NCI-H1694 (cell line): ENCODE measurements around the gene PPFIA2.
"Not testable (repeated sequence)": the region's sequence is repeated elsewhere in the genome, so short reads cannot be mapped to it uniquely, and the experiment has no call there.

Experiments used
- DNase-seq: peaks from one replicate; lab custom pipeline; 2025; lab: John Stamatoyannopoulos, UW

PPFIA2 gene

DNA sequence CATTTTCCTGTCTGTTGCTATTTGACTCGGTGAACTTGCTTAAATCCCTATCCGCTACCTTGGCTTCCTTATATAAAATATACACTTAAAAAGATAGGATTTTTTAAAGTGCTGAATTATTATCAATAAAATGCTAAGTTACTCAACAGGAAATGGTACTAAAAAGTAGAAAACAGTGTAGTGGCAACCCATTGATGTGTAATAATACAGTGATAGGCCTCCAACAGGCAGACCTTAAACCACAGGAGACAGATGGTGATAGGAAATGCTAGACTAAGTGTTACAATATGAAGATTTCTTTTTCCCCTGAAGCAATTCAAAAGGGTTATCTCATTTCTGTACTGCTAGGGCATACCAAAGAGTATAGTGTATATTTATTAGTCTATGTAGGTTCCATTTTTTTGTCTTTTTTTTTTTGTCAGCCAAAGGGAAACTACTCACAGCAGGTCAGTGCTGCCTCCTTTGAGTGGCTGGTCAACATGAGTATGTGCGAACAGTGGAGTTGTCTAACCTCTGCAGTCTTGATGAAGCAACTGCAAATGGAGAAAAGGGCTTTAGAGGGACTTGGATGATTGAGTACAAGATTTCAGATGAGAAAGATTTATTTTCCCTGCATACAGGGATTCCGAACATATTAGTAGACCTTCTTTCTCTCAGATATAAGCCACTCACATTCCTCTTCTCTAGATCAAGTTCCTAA is 497.5 kb downstream of the PPFIA2 start:
- no peak for DNase-seq

DNA sequence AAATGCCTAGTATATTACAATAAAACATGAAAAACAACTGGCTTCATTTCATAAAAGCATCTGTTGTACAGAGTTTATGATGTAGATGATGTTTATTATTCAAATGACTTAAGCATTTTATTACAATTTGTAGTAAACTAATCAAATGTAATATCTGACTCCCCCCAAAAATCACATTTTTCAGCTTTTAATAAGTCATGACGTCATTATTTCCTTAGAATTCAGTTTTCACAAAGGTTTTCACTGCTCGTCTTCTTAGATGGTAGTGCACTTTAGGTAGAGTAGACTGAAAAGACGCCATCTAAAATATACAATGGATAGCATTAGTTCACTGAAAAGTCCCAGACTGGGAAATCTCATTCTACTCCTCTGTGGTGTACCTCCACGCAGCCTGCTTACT is 499.8 kb downstream of the PPFIA2 start:
- no peak for DNase-seq

DNA sequence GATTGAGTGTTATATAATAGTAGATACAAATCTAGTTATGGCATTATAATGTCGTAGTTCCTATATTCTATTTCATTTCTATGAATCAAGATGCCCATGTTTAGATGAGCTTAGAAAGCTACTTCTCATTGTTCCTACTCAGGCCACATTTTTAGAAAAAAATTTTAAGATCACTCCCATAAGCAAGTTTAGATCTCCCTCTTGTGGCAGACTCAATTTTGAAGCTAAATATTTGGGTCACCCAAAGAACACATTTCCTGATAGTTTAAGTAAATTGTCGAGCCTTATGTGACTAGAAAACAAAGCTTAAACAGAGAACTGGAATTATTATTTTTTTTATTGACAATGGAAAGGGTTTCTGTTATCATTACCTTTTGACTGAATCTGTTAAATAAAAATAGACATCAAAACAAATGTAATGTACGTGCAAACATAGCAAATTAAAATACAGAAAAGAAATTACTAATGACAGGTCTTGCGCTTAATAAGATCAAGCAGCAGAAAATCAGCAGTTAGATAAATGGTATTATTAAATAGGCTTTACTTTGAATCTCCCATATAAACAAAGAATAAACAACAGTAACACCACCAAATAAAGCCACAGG is 501.1 kb downstream of the PPFIA2 start:
- DNase-seq = peak; percentile 66

DNA sequence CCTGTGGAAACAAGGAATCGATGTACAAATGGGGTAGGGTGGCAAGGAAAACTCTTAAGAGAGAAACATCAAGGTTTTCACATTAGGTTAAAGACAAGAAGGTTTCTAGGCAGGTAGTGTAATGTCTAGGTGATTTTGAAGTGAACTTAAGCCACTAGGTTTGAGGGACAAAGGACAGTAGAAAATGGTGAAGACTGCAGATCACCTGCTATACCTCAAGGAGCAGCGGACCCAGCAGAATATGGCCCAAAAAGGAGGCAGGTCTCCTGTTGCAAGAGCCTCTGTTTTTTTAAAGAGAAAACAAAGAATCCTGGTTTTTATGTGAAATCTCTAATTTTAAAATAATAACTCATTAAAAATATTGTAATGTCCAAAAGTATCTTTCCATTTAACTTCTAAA is 503.2 kb downstream of the PPFIA2 start:
- DNase-seq = no peak

DNA sequence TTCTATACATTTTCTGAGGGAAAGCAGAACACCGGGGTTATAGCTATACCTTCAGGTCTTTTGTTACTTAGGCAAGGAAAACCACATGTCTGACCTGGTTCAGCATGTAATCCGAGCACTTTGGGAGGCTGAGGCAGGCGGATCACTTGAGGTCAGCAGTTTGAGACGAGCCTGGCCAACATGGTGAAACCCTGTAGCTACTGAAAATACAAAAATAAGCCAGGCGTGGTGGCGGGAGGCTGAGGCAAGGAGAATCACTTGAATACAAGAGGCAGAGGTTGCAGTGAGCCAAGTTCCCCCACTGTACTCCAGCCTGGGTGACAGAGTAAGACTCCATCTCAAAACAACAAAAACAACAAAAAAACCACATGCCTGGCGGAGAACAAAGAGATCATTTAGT is 503.7 kb downstream of the PPFIA2 start:
- DNase-seq = no peak

DNA sequence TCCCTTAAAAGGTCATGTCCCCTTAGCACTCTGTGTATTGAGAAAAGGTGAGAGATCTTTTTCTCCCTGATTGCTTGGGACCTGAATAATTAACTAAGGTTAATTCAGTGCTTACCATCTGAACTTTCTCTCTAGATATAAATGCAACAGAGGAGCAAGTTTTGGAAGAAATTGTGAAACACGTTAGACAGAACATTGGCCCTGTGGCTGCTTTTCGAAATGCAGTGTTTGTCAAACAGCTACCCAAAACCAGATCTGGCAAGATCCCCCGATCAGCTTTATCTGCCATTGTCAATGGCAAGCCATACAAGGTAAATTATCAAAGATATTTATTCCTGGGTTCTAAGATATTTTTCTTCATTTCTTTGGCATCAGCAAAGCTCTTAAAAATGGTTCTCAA is 505.8 kb downstream of the PPFIA2 start:
- no peak for DNase-seq

DNA sequence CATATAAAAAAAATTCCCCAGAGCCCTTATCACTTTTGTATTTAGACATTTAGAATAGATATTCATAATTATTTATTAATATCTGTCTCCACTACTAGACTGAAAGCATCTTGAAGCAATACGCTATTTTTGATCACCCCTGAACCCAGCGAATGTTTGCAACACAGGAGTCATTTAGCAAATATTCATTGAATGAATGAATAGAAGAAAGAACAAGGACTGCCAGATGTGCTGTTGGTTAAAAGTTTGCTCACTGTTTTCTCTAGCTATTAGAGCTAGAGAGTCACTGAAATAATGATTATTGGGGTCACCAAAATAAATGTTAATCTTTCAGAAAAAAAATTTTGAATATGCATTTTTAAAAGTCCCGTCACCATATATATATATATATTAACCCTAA is 506.9 kb downstream of the PPFIA2 start:
- no peak for DNase-seq

DNA sequence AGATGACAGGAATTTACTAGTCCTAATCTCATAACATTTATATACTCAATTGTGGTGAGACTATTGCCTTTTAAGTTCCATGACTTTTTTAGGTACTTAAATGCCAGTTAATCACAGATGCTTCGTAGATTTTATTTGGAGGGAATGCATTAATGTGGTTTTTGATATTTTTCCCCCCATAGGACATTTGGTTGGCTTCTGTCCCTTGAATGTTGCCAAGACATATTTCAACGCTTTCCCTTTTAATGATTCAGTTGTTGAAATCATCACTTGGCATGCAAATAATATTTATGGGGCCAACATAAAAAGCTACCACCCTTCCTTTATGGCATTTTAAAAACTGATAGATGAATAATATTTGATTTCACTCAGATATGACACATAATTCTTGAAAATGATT is 509.2 kb downstream of the PPFIA2 start:
- DNase-seq = no peak

DNA sequence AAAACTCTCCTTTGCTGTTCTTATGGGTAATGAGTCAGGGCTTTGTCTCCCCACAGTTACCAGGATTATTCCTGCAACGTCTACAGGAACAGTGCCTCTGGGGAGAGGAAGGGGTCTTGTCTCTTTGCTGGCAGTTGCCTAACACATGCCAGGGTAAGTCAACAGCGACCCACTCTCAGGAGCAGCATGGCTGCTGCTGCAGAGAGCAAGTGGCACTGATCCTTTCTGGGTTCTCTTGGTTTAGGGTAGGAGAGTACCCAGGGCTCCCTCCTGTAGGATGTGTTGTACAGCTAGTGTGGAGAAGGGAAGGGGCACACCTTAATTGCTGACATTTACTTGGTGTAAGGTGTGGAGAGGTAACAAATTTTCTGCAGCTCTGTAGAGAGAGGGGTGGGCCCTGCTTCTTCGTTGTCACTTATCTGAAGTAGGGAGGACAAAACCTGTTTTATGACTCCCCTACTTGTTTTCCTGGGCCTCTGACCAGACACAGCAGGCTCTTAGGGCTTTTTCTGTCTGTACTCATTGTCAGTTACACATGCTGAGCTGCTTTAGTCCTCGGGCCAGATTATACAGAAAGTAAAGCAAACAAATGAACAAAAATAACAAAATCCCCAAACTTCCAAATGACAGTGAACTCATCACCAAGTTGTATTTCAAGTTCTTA is 513.1 kb downstream of the PPFIA2 start:
- DNase-seq = no peak

DNA sequence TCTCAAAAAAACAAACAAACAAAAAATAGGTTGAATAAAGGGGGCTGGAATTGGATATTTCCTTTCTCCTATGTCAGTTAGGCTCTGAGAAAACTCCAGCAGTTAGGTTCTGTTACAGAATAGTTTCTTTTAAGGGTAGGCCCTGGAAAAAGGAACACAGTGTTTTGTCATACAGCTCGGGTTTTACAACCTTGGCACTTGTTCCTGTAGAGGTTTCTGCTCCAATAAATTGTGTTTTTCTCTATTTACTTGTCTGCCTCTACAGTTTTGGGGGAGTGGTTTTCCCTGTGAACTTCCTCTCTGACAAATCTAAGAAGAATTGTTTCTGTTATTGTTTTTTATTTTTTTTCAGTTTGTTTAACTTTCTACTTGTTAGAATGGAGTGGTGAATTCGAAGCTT is 513.7 kb downstream of the PPFIA2 start:
- DNase-seq = no peak

DNA sequence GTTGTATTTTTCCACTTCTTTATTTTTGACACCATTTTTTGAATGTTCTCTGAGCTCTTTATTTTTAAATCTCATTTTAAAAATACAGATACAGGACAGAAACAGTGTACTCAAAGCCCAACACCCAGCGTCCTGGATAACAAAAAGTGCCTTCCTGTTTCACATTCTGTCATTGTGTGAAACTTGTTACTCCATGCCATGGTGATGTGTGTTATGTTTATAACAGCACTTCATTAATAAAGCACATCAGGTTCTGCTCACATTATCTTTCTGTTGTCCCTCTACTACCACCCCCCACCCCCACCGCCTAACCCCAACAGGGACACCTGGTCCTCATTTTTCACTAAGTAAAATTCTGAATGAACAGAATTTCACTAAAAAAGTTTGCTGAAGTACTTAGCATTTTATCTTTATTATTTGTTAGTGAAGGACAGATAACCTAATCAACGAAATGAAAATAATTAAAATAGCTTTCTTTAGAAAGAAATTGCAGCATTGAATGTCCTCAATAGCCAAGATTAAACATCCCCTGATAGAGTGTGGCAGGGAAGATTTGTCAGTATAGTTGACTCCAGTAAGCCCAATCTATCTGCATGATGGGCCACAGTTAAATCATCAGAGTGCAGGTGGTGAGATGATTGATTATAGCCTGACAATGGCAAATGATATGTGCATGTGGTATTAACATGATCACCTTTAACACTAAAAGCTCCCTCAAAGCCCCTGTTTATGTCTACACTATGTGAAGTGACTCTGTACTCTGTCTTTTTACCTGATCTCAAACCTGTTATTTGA is 527.4 kb downstream of the PPFIA2 start:
- no peak for DNase-seq

DNA sequence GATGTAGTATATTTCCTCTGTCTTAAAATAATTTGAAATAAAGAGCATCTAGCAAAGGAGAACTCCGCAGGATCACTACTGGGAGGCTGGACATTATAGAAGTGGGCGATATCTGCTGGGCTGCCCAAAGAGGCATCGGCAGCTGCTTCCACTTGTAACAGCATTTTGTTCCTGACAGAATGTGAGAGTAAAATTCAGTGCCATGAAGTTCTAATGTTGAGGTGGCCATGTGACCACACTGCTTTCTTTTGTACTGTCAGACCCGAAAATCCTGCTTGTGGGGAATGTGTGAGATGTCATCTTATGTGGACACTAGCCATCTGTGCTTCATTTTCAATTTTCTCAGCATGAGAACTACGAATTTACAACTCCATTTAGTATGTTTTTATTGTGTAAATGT is 529.4 kb downstream of the PPFIA2 start:
- no peak for DNase-seq

DNA sequence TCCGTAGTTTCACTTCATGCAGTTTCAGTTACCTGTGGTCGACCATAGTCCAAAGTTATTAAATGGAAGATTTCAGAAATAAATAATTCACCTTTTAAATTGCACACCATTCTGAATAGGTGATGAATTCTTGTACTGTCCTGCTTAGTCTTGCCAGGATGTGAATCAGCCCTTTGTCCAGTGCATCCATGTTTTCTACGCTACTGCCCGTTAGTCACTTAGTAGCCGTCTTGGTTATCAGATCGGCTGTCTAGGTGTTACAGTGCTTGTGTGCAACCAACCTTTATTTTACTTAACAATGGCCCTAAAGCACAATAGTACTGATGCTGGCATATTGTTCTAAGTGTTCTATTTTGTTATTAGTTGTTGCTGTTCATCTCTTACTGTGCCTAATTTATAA is 534.5 kb downstream of the PPFIA2 start:
- no peak for DNase-seq

DNA sequence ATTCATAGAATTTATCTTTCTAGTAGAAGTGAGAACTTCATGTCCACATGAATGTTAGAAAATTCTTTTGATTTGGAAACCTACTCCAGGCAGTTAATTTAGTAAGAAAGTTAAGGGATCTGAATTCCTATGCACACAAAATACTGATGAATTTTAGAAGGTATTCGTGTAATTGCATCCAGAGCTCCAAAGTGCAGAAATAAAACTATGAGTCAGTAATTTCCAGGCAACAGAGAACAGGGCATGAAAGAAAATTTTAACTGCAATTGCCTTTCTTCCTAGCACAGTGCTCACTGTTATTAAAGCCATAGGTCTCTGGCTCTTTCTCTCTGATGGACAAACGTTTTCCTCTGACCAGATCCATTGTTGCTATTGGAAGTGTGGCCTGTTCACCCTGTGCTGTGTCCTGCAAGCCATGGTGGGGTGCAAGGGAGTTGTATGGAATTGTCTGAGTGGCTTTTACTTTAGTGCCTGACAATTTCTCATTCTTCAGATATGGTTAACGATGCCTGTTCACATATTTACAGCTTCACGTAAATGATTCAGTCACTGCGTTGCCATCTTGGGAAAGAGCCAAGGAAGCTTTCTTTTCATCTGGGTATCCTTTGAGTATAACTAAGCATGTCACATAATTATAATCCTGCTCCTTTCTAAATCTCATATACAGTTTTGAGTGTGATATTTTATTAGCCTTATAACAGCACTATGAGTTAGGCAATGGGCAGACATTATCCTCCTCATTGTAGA is 536.1 kb downstream of the PPFIA2 start:
- DNase-seq = no peak

DNA sequence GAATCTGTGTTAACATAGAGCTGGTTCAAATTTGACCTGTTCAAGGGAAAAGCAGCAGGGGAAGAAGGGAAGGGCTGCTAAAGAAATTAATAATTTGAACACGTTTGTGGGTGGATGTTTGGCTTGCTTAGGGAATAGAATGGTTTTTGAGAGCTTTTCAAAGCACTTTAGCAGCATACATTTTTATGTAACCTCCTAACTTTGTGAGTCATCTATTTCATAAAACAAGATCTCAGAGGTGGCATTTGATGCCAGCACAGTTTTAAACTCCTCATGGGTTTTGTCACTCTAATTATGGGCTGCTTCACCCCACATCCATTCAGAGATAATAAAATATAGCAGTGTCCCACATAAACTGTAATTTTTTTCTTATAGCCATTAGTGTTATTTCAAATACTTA is 537.5 kb downstream of the PPFIA2 start:
- no peak for DNase-seq

DNA sequence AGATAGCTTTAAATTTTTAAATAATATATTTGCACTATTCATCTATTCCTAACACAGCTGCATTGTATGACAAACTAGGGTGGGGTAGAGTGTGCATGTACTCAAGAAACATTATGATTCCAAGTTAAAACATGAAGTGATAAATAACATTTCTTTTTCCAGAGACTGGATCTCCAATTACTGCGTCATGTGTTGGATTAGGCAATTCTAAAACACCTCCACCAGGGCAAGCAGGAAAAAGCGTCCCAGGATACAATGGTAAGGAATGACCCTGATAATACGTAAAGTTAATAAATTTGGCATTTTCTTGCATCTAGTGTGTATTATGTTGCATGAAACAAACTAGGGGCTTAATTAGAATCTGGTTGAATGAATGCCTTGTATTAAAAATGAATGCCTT is 542.4 kb downstream of the PPFIA2 start:
- DNase-seq = no peak

DNA sequence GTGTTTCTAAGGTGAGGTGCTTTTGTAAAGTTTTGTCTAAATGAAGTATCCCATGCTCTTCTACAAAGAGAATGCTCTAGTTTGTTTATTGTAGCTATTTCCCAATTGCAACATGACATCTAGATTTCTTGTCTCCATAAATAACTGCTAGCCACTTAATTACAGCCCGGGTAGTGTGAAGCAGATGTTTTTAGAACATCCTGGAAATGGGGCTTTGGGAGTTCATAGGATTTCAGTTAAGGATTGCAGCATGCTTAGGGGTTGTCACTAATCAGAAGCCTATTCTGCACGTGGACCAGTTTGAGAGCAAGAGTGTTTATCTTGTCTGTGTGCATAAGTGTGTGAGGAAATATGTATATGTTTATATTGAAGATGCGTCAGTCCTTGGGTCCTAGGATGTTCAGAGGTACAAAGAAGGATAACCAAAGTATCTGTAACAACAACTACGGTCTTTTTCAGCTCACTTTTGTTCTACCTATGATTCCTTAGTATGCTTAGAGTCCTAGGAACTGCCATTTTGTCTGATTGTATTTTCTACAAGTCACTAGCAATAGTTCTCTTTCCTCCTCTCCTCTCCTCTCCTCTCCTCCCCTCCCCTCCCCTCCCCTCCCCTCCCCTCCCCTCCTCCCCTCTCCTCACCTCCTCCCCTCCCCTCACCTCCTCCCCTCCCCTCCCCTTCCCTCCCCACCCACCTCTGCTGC is 546.0 kb downstream of the PPFIA2 start:
- DNase-seq = no peak

DNA sequence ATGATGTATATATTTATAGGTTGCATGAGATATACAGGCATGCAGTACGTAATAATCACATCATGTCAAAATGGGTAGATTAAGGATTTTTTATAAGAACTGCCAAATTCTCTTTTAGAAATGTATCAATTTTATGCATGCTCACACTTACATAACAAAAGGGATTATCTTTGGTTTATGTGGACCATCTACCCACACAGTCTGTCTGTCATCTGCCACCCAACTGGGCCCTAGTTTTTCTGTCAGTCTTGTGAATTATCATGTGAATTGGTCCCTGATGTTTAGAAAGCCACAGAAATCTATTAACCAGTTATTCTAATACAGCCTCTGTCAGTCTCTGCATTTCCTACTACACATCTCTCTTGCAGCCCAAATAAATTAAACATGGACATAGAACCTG is 547.8 kb downstream of the PPFIA2 start:
- no peak for DNase-seq

DNA sequence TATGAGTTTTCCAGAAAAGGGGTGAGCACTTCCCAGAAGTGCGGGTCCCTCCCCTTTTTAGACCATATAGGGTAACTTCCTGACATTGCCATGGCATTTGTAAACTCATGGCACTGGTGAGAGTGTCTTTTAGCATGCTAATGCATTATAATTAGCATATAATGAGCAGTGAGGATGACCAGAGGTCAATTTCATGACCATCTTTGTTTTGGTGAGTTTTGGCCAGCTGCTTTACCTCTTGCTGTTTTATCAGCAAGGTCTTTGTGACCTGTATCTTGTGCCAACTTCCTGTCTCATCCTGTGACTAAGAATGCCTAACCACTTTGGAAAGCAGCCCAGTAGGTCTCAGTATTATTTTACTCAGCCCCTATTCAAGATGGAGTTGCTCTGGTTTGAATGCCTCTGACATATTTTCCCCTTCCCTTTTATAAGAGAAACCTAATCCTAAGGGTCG is 549.4 kb downstream of the PPFIA2 start:
- not testable (repeated sequence) for DNase-seq

DNA sequence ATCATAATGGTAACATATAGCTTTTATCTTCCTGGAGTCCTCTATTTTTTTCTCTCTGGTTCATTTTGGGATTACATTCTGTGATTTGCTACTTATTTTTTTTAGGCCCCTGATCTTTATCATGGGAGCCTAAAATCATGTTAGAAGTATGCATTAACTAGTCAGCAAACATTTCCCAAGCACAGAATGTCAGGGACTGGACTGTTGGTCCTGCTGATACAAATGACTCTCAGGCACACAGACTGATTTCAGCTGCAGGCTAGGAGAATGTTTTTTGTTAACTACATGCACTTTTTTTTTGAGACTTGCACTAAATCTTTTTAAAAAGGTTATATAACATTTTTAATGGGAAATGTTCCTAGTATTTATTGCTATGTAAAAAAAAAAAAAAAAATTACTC is 550.1 kb downstream of the PPFIA2 start:
- no peak for DNase-seq

DNA sequence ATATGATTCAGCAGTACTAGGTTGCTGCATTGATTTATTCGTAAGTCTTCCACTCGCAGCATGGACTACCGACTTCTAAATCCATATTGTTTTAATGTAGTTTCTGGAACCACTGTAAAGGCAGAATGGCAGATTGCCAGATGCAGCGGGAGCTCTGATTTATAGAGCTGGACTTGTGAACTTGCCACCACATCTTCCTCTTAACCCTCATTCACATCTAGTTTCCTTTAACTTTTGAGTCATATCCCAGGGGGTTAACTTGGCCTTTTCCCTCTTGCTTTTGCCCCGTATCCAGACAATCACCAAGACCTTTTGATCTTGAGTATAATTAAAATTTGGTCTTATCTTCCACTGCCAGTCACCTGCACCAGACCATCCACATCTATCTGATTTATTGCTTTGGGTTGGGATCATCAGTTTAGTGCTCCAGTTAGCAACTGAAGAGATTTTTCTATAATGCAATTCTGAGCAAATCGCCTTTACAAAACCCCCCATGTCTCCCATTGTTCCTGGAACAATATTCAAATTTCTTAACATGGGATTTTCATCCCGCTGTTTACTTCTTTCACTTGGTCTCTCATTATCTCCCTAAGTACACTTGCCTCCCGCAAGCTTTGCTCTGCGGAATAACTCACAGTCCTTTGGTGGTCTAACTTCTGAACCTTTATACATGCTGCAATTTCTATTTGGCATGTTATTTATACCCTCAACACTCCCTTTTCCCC is 550.8 kb downstream of the PPFIA2 start:
- DNase-seq = no peak
